GM12872 (cell line): Measurements from ENCODE around the gene BIN1.

Experiments used
- TF ChIP-seq, protein P1 (sequence below): IDR thresholded peaks from 3 replicates; pipeline ENCODE4 v1.5.1; 2011; ENCODE audit warnings: low read depth, mild to moderate bottlenecking, low read length, moderate library complexity; ENCODE audit not compliant: insufficient read depth

Gene BIN1

GRCh38 chr2:127139766-127140165 lies 32.8 kb upstream of the BIN1 start:
- TF ChIP-seq, protein P1, sequence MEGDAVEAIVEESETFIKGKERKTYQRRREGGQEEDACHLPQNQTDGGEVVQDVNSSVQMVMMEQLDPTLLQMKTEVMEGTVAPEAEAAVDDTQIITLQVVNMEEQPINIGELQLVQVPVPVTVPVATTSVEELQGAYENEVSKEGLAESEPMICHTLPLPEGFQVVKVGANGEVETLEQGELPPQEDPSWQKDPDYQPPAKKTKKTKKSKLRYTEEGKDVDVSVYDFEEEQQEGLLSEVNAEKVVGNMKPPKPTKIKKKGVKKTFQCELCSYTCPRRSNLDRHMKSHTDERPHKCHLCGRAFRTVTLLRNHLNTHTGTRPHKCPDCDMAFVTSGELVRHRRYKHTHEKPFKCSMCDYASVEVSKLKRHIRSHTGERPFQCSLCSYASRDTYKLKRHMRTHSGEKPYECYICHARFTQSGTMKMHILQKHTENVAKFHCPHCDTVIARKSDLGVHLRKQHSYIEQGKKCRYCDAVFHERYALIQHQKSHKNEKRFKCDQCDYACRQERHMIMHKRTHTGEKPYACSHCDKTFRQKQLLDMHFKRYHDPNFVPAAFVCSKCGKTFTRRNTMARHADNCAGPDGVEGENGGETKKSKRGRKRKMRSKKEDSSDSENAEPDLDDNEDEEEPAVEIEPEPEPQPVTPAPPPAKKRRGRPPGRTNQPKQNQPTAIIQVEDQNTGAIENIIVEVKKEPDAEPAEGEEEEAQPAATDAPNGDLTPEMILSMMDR: no peak

DNA sequence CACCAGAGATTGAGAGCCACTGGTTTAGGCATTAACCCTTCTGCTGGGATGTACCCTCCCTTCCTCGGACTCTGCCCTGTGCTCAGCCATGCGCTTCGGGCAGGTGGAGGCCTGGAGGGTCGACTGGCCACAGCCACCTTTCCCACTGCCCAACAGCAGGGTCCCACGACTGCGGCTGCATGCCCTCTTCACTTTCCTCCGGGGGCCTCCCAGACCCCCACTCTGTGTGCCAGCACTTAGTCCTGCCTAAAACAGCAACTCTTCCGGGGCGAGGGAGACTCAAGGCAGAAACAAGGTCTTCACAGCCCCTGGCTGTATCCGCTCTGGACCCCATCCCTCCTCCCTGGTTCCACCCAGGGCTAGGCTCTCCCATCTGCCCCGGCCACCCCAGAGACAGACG lies 31.3 kb upstream of the BIN1 start:
- TF ChIP-seq, protein P1: no peak

GRCh38 chr2:127137741-127138140 lies 30.8 kb upstream of the BIN1 start:
- TF ChIP-seq, protein P1: no peak

DNA sequence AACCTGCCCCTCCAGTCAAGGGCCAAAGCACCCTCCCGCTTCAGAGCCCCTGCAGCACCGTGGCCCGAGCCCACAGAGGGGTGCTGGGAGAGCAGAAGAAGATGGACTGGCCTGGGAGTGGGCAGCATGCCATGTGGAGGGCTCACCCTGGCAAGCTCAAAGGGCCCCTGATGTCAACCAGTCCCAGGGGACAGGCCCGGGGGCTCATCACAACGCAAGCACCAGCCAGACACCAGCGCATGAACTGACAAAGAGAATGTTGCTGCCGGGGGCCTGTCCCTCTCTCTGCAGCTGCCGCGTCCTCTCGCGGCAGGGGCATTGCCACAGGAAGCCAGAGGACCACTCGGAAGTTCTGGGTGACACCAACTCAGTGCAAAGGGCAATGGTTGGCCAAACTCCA lies 30.3 kb upstream of the BIN1 start:
- TF ChIP-seq, protein P1: no peak

DNA sequence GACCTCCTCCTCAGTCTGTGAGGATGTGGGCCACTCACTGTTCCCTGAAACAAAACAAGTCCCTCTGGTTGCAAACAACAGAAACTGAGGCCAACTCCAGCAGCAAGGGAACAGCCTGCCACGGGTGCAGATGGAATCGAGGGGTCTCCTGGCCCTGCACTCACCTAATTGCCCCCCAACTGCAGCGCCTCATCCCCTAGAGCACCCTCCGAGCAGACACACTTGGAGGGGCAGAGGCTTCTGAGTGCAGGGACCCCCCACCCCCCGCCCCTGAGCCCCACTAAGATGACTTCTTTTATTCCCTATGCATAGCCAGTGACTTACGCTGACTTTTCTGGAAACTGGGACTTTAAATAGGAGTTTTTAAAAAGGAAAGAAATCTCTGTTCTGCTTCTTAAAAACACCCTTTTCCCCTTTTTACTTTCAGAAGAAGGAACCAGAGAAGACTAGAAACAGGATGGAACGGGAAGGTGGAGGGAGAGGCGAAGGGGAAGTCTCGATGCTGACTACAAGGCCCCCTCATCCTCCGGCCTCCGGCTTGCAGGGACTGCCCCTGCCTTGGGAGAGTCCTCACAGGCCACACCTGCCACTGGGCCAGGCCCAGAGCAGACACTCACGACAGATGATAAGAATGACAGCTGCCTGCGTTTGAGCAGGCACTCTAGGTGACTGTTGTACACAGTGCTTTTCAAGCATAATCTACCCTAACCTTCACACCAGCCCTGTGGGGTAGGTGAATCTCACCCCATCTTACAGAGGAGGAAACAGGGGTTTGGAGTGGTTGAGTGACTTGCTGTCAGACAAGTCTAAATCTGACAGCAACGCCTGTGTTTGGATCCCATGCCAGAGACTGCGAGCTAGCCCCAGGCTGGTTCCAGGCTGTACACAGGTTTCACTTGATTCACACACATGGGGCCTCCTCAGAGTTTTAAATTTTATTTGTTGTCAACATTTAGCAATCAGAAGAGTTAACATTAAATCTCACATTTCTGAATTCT lies 28.2 kb upstream of the BIN1 start:
- TF ChIP-seq, protein P1: no peak

DNA sequence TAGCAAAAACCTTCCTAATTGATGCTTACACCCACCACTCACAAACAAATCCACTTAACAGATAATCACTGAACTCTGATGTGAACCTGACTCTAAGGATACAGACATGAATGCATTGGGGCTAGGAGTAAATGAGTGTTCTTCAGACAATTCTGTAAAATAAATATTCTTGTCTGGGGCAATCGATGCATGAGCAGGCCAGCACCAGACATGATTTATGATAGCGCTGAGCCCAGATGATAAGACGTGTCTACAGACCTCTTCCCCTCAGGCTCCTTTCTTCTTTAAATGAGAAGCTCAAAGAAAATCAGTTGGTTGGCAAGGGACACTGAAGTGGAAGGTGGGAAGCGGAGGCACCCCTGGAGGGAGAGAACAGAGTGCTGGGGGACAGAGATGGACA lies 27.3 kb upstream of the BIN1 start:
- TF ChIP-seq, protein P1: no peak

DNA sequence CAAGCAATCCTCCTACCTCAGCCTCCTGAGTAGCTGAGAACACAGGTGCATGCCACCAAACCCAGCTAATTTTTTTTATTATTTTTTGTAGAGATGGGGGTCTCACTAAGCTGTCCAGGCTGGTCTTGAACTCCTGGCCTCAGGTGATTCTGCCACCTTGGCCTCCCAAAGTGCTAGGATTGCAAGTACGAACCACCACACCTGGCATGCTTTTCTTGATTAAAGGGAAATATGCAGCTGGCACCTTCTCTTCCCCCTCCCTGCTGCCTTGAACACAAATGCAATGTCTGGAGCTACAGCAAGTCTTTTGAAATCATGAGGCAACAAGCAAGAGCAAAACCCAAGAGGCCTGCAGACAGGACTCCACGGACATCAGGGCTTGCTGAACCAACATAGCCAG lies 26.8 kb upstream of the BIN1 start:
- TF ChIP-seq, protein P1: no peak
